ENCODE data around the gene CTTNBP2.

Gene CTTNBP2

GRCh38 chr7:117870448-117871130, 2.7 kb downstream of the CTTNBP2 start:
- DNase-seq (ENCODE audit: low spot score): no peak

DNA sequence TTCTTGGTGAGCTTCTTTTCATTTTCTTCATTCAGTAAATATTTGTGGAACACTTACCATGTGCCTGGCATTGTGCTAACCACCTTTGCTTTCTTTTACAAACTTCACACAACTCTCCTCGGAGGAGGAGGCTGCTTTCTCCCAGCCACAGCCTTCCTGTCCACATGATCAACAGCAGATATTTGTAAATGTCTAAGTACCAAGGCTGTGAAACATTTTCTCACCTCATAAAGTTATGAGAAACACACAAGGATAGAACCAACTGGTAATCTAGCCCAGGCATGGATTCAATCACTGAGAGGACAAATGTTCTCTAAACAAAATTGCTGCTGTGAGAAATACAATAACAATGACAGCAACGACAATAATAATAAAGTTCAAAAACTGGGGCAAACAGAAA, 3.9 kb downstream of the CTTNBP2 start:
- DNase-seq (ENCODE audit: low spot score): no peak

GRCh38 chr7:117863618-117864017, 9.6 kb downstream of the CTTNBP2 start:
- DNase-seq (ENCODE audit: low spot score): no peak

- no peak for DNase-seq (ENCODE audit: low spot score)
Measured at GRCh38 chr7:117862378-117862777, 10.9 kb downstream of the CTTNBP2 start.

- DNase-seq (ENCODE audit: low spot score): no peak
Measured at GRCh38 chr7:117859246-117859812, 13.9 kb downstream of the CTTNBP2 start.

DNA sequence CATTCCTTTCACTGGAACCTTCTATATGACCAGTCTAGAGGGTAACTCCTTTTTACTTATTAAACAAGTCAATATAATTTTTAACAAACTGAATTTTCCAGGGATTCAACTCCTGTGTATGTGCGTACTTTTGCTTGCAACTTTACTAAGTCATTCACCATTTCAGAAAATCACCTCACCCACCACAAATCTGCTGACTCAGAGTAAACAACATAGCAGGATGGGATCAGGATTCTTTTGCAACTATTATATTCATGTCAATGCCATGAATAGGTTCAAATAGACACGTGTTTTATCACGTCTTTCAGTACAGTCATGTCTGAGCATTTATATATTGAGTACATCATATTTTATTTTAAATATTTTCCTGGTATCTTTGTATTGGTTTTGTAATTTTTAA, 14.5 kb downstream of the CTTNBP2 start:
- DNase-seq (ENCODE audit: low spot score): no peak

- DNase-seq (ENCODE audit: low spot score): no peak
Measured at GRCh38 chr7:117857718-117858117, 15.5 kb downstream of the CTTNBP2 start.

GRCh38 chr7:117856196-117856595, 17.0 kb downstream of the CTTNBP2 start:
- DNase-seq (ENCODE audit: low spot score): no peak

DNA sequence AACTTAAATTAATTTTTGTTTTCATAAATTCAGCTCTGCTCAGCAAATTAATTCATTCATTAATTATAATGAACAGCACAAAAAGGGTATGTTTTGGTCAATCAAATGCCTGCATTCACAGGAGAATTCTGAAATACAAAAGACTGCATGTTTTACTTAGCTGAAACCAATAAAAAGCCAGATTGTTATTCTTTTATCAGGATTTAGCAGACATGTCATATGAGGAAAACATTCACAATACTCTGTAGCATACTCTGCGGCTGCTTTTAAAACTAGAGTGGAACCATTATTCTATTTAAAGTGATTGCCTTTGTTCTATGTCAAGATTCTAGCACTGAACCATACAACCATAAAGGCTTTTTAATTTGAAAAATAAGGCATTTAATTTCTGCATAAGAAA, 19.1 kb downstream of the CTTNBP2 start:
- DNase-seq (ENCODE audit: low spot score): no peak

GRCh38 chr7:117848941-117849340, 24.3 kb downstream of the CTTNBP2 start:
- DNase-seq (ENCODE audit: low spot score): no peak

DNA sequence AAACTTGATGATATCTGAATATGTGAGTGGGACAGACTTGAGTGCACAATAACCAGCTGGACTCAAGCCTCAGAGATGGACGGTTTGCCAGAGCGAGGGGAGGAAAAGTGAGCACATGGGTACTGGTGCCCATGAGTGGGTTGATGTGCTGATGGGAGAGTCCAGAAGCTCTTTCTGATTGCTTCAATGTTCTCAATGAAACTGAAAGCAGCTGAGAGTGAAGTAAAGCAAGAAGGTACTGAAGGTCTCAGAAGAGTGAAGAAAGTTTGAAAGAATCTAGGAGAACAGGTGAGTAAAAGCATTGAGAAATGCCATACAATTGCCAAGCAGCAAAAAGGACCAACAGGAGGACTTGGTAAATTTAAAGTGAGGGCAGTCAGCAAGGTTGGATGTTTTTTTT, 28.6 kb downstream of the CTTNBP2 start:
- no peak for DNase-seq (ENCODE audit: low spot score)

- no peak for DNase-seq (ENCODE audit: low spot score)
Measured at GRCh38 chr7:117841611-117842010, 31.6 kb downstream of the CTTNBP2 start.

- no peak for DNase-seq (ENCODE audit: low spot score)
Measured at GRCh38 chr7:117841011-117841410, 32.2 kb downstream of the CTTNBP2 start.

DNA sequence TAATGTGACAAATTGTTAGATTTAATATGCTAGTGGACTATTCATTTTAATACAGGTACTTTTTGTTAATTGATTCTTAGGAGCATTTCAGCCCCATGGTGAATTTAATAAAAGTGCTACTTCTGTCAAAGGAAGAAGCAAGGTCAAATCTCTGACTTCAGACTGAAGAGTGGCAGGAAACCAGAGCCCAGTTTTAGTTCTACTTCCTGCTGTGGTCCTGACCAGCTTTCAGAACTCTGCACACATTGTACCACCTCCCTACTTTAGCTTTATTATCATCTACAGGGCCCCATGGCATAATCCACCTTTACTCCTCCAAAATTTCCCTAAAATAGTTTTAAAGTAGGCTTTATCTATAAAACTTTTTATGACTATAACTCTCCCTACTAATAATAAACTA, 33.7 kb downstream of the CTTNBP2 start:
- DNase-seq (ENCODE audit: low spot score): no peak

DNA sequence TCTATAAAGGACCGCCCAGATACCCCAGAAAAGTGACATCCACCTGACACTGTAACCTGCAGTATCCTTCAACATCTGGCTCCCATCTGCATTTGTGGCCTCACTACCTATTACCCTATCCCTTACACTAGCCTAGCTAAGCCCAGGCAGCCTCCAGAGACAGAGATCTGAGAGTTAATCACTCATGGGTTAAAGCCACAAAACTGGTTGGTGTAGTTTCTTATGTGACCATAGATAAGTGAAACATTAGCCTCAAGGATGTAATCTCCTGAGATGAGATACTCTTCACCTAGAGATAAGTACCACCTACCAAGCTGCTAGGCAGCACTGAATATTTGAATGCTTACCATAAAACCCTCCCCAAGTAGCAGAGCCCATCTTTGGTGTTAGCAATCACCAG, 35.4 kb downstream of the CTTNBP2 start:
- no peak for DNase-seq (ENCODE audit: low spot score)

DNA sequence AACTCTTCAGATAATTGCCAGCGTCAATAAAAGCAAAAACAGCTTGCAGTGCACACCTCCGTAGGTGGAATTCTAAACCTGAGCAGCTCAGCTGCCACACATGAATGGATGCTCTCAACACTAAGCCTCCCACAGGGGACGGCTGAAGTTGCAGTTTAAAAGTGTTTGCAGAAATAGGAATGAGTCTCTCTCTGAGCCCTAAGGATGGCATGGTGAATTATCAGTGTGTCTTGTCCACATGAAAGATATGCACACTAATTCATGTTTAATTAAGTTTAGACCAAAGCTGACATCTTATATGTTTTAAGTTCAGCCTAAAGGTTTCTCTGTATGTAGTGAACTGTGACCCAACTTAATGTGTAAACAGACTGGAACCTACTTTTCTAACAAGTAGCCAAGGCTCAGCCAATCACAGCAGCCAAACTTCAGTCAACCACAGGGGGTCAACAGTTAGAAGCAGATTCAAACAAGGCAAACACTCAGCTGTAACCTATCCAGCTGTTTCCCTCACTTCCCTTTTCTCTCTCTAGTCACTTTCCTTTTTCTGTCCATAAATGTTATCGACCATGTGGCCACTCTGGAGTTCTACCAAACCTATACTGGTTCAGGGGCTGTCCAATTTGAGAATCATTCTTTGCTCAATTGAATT, 38.1 kb downstream of the CTTNBP2 start:
- peak; percentile 8 for DNase-seq (ENCODE audit: low spot score)

DNA sequence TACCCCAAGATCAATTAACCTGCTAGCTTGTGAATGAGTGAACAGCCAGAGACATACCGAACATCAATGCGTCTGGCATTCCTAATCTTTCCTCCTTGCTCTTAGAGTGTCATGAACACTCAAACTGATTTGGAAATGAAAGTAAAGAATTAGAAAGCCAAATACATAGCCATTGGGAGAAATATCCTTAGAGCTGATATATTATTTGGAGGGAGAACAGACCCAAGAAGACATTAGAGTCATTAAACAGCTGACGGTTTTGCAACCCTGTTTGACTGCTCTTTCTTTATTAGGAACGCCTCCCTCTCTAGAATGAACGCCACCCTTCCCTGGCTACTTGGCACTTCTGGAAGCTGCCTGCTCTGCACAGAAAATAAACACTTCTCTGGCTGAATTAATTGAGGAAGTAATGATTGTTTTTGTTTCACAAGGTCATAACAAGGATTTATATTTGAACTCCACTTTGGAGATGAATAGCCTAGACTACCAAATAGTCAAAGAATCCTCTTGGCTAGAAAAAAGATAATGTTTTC, 42.8 kb downstream of the CTTNBP2 start:
- no peak for DNase-seq (ENCODE audit: low spot score)

DNA sequence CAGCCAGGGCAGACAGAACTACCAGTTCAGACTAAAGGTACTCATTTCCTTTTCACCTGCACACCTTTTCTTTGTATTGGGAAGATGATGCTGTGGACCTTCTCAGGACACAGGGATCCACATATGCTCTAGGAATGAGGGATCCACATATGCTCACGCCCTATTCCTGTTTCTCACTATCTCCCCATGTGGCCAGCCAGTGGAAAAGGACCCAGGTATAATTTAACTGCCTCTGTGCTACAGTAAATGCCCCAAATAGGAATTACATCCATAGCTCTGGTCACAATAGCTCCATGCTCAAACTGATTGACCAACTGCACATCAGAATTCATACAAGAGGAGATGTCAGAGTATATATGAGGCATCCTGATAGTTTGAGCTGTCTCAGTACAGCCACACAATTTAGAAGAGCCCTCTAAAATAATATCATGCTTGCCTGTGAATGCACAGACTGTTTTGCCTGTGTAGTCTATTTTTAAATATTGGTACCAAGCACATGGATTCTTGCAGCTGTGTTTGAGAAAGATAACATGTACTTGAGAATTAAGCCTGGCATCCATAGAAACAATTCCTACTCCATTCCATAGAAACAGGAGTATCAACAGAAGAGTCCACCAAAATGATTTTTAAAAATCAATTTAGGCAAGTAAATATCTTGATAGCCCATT, 43.7 kb downstream of the CTTNBP2 start:
- no peak for DNase-seq (ENCODE audit: low spot score)

DNA sequence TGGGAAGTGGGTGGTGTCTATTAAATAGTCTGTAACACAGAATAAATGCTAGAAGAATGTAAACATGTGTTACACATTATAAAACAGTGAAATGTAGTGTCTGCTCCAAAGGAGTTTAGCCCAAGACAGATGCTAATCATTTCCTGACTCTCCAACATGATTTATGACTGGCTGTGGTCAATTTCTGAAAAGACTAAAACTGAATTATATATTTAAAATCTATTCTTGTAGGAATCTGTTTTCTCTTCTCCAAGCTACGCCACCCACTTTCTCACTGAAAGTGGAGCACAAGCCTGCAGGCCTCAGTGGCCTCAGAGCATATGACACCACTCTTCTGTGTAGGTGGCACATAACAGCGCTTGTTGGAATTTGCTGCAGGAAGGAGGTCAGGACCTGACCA, 44.4 kb downstream of the CTTNBP2 start:
- no peak for DNase-seq (ENCODE audit: low spot score)

DNA sequence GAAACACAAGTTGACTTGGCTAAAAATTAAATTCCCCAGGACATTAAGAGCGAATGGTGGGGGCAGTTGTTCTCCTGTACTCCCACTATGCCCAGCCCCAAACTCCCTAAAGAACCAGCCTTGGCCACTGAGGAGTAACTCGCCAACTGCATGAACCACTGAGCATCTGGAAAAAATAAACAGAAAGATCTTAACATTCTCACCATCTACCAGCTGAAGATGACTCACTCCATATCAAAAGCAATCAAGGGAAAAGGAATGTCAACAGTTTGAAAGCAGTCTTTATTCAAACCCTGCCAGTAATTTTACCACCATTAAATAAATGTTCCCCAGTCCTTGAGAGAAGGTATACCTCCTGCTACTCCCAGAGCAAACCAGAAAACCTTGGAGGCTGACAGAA, 45.4 kb downstream of the CTTNBP2 start:
- no peak for DNase-seq (ENCODE audit: low spot score)

- DNase-seq (ENCODE audit: low spot score): no peak
Measured at GRCh38 chr7:117825132-117825531, 48.1 kb downstream of the CTTNBP2 start.

DNA sequence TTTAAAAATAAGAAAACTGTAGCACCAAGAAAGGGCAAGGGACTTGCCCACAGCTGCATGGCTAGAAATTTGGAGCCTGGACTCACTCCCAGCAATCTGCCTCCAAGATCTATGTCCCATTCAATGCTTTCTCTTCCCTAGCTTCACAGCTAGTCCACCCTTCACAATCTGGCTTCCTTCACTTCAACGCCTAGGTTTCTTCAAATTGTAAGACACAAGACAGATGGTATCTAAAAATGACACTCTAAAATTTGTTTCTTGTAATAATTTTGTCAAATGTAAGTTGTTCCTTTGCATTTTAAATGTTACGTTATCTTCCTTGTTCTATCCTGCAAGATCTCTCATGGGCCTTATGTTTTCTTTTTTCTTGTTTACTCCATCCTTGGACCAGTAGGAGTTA, 48.6 kb downstream of the CTTNBP2 start:
- DNase-seq (ENCODE audit: low spot score): no peak

- DNase-seq (ENCODE audit: low spot score): no peak
Measured at GRCh38 chr7:117819558-117819957, 53.7 kb downstream of the CTTNBP2 start.

All from NAMALWA (cell line).